ENCODE measurements around the gene OR1A1.
A peak's percentile ranks its signal among the peaks of the same experiment; 100 is the strongest.
"Not testable (repeated sequence)": the region's sequence is repeated elsewhere in the genome, so short reads cannot be mapped to it uniquely, and the experiment has no call there.

OR1A1 gene

GRCh38 chr17:3221850-3222249 is 14.4 kb downstream of the OR1A1 start:
- no peak for DNase-seq (ENCODE audit: low read depth in 2 of 2)
- TF ChIP-seq, protein P1, sequence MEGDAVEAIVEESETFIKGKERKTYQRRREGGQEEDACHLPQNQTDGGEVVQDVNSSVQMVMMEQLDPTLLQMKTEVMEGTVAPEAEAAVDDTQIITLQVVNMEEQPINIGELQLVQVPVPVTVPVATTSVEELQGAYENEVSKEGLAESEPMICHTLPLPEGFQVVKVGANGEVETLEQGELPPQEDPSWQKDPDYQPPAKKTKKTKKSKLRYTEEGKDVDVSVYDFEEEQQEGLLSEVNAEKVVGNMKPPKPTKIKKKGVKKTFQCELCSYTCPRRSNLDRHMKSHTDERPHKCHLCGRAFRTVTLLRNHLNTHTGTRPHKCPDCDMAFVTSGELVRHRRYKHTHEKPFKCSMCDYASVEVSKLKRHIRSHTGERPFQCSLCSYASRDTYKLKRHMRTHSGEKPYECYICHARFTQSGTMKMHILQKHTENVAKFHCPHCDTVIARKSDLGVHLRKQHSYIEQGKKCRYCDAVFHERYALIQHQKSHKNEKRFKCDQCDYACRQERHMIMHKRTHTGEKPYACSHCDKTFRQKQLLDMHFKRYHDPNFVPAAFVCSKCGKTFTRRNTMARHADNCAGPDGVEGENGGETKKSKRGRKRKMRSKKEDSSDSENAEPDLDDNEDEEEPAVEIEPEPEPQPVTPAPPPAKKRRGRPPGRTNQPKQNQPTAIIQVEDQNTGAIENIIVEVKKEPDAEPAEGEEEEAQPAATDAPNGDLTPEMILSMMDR (IDR thresholded peaks at IDR 0.05; ENCODE audit: low read depth, low read length): no peak

GRCh38 chr17:3222505-3222904 is 15.0 kb downstream of the OR1A1 start:
- no peak overlapping the region for H3K4me3 ChIP-seq (replicated peaks in 1 of 2; ENCODE audit: low read depth in 2 of 2, low read length in 2 of 2)
- DNase-seq (ENCODE audit: low read depth in 2 of 2): no peak
- TF ChIP-seq, protein P1 (IDR thresholded peaks at IDR 0.05; ENCODE audit: low read depth, low read length): no peak

More at GRCh38 chr17:3221850-3222249, 14.4 kb downstream of the OR1A1 start:
- no peak overlapping the region for H3K4me3 ChIP-seq (replicated peaks in 1 of 2; ENCODE audit: low read depth in 2 of 2, low read length in 2 of 2)

GRCh38 chr17:3224721-3225352 is 17.4 kb downstream of the OR1A1 start:
- not testable (repeated sequence) for H3K4me3 ChIP-seq (replicated peaks in 1 of 2; ENCODE audit: low read depth in 2 of 2, low read length in 2 of 2); DNase-seq (ENCODE audit: low read depth in 2 of 2)

DNA sequence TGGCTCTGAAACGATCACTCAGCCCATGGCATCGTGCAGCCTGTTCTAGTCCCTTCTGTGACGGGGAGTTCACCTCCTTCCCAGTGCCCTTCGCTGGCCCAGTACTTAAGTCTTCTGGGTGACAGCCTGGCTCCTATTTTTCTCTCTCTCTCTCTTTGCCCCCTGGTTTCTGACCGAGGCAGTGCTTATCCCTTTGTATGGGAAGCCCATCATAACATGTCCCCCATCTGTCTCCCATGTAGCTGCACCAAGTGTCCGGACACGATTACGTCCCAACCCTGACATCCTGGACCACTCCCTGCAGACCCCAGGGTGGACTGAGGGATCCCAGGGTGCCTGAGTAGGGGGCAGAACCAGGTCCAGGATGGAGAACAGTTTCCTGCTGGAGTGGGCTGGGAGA is 24.8 kb downstream of the OR1A1 start:
- not testable (repeated sequence) for H3K4me3 ChIP-seq (replicated peaks in 1 of 2; ENCODE audit: low read depth in 2 of 2, low read length in 2 of 2); DNase-seq (ENCODE audit: low read depth in 2 of 2)

DNA sequence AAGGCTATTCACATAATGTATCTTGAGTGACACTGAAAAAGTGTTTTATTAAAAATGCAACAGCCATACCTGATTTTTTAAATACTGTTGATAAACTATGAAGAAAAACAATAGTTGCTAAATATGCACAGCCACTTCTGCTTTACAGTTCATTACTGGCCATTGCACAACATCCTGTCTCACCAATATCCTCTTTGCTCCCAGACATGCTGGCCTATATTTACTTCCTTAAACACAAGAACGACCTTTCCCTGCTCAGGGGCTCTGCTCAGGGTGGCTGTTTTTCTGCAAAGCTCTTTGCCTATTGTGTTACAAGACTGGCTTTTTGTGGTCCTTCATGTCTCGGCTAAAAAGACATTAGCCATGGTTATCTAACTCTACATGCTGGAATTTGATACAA is 31.2 kb downstream of the OR1A1 start:
- peak in 1 of 2 donors; percentile 1 for DNase-seq (ENCODE audit: low read depth in 2 of 2)
- H3K4me3 ChIP-seq (replicated peaks in 1 of 2; ENCODE audit: low read depth in 2 of 2, low read length in 2 of 2): not testable (repeated sequence)

DNA sequence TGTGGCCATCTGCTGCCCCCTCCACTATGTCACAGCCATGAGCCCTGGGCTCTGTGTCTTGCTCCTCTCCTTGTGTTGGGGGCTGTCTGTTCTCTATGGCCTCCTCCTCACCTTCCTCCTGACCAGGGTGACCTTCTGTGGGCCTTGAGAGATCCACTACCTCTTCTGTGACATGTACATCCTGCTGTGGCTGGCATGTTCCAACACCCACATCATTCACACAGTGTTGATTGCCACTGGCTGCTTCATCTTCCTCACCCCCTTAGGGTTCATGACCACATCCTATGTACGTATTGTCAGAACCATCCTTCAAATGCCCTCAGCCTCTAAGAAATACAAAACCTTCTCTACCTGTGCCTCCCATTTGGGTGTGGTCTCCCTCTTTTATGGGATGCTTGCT is 33.6 kb downstream of the OR1A1 start:
- DNase-seq (ENCODE audit: low read depth in 2 of 2); H3K4me3 ChIP-seq (replicated peaks in 1 of 2; ENCODE audit: low read depth in 2 of 2, low read length in 2 of 2): not testable (repeated sequence)

DNA sequence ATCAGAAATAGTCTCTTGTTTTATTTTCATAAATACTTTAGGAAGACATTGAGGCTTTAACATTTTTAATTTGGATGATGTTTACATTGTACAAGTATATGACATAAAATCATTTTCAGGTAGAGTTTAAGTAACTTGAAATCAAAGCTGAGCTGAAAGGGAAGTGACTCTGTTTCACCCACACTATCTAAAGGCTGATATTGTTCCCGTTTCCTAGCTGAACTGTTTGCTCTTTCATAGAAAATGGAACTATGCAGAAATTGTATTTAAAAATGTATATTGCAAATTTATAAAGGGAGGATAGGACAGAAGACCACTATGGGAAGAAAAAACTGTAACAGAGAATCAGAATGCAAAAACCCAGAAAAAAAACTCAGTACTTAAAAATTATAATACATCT is 37.4 kb downstream of the OR1A1 start:
- not testable (repeated sequence) for H3K4me3 ChIP-seq (replicated peaks in 1 of 2; ENCODE audit: low read depth in 2 of 2, low read length in 2 of 2); DNase-seq (ENCODE audit: low read depth in 2 of 2)

DNA sequence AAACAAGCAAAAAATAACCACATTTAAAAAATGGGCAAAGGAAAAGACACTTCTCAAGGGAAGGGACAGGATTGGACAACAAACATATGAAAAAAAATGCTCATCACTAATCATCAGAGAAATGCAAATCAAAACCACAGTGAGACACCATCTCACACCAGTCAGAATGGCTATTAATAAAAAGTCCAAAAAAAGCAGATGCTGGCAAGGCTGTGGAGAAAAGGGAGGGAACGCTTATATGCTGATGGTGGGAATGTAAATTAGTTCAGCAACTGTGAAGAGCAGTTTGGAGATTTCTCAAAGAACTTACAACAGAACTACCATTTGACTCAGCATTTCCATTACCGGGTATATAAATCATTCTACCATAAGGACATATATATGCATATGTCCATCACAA is 41.5 kb downstream of the OR1A1 start:
- not testable (repeated sequence) for DNase-seq (ENCODE audit: low read depth in 2 of 2); H3K4me3 ChIP-seq (replicated peaks in 1 of 2; ENCODE audit: low read depth in 2 of 2, low read length in 2 of 2)

GRCh38 chr17:3256575-3256974 is 49.1 kb downstream of the OR1A1 start:
- DNase-seq (ENCODE audit: low read depth in 2 of 2): no peak
- TF ChIP-seq, protein P1 (IDR thresholded peaks at IDR 0.05; ENCODE audit: low read depth, low read length): no peak
- H3K4me3 ChIP-seq (replicated peaks in 1 of 2; ENCODE audit: low read depth in 2 of 2, low read length in 2 of 2): no peak overlapping the region

DNA sequence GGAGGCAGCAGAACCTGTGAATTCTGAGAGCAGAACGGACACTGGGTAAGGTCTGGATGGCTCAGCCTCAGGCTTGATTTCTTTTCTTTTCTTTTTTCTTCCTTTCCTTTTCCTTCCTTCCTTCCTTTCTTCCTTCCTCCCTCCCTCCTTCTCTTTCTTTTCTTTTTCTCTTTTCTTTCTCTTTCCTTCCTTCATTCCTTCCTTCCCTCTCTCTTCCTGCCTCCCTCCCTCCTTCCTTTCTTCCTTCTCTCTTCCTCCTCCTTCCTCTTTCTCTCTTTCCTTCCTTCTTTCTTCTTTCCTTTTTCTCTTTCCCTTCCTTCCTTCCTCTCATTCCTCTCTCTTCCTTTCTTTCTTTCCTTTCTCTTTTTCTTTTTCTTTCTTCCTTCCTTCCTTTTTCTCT is 52.7 kb downstream of the OR1A1 start:
- TF ChIP-seq, protein P1 (IDR thresholded peaks at IDR 0.05; ENCODE audit: low read depth, low read length): no peak
- DNase-seq (ENCODE audit: low read depth in 2 of 2): no peak

More for the DNA sequence above, 52.7 kb downstream of the OR1A1 start:
- no peak overlapping the region for H3K4me3 ChIP-seq (replicated peaks in 1 of 2; ENCODE audit: low read depth in 2 of 2, low read length in 2 of 2)
